Measurements from ENCODE around the gene SENP5. TPM values are rescaled to one million over a fixed set of nuclear protein-coding genes. Genes with fewer than 3 reads are reported as not detected.
"Not testable (repeated sequence)": the region's sequence is repeated elsewhere in the genome, so short reads cannot be mapped to it uniquely, and the experiment has no call there.

The SENP5 gene
- polyA plus RNA-seq, 3 donors: 6.7 to 10.4 (median 8.4) TPM

- intact Hi-C loops (cut with micrococcal nuclease): not testable (repeated sequence)
Measured at GRCh38 chr3:196848375-196848774, 19.3 kb upstream of the SENP5 start.

DNA sequence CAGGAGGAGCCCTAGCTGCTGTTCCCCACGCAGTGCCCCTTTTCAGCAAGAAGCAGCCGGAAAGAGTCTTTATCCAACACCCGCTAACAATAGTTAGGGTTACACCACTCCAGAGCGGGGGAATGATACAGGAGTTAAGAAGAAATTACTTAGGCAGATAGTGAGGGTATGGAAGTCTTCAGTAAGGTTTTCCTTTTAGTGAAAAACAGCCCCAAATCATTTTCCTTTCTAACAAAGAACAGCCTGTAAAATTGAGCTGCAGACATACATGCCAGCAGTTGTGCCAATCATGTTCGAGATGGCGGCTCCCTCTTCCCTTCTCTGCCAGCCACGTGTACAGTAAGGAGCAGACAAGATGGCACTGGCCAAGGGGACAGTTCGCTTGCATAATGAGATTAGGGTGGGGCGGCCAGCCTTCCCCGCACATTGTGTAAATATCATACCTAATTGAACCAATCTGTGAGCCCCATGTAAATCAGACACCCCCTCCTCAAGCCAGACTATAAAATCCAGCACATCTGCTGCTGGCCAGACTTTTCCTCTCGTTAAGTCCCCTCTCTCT, 18.5 kb upstream of the SENP5 start:
- Histone ChIP-seq H3K9me3 (replicated peaks in 1 of 2; ENCODE audit: control insufficient read depth in 1 of 2, insufficient read depth in 1 of 2, low read length in 2 of 2) (peaks cover 0 to 9% of the 10 kb centered on the region in 2 donors), H2AFZ (ENCODE audit: insufficient read depth, low read depth, low read length, poor library complexity, severe bottlenecking) (no peak overlapping the region), H3K27ac (ENCODE audit: low read depth in 1 of 2, low read length in 2 of 2) (no peak overlapping the region), H4K20me1 (ENCODE audit: insufficient read depth, low read length) (no peaks in the 10 kb centered on the region), H3K4me3 (replicated peaks in 1 of 3; ENCODE audit: low read depth in 2 of 3, low read length in 3 of 3) (no peak overlapping the region), H3K36me3 (replicated peaks in 1 of 2; ENCODE audit: control insufficient read depth in 1 of 2, insufficient read depth in 2 of 2, low read length in 2 of 2) (no peaks in the 10 kb centered on the region), H3K79me2 (ENCODE audit: insufficient read depth, low read length) (no peaks in the 10 kb centered on the region), H3K4me1 (ENCODE audit: control insufficient read depth in 1 of 2, insufficient read depth in 2 of 2, low read length in 2 of 2) (no peaks in the 10 kb centered on the region), H3K27me3 (ENCODE audit: control insufficient read depth in 2 of 2, insufficient read depth in 2 of 2, low read length in 2 of 2) (no peaks in the 10 kb centered on the region), H3K9ac (ENCODE audit: insufficient read depth, low read length, poor library complexity, severe bottlenecking) (no peak overlapping the region), H3K4me2 (replicated peaks; ENCODE audit: extremely low read depth, low read length, poor library complexity, severe bottlenecking) (no peak overlapping the region)
- WGBS (ENCODE audit: insufficient coverage): 100% methylated on average over 2 of the region's 11 CpGs
- Mint-ChIP-seq H3K9me3 (peaks cover 0 to 15% (median 14%) of the 10 kb centered on the region in 7 donors), H3K27ac (no peak overlapping the region), H3K36me3 (no peaks in the 10 kb centered on the region), H3K4me1 (peaks cover 4% of the 10 kb centered on the region), H3K4me3 (no peak overlapping the region), H3K27me3 (ENCODE audit: low read depth in 3 of 3) (peaks cover 2 to 3% (median 3%) of the 10 kb centered on the region in 3 donors)
- TF ChIP-seq CTCF (IDR thresholded peaks at IDR 0.05): no peak
- no peak for DNase-seq
- intact Hi-C loops (cut with micrococcal nuclease): no loop called here

More at GRCh38 chr3:196848375-196848774, 19.3 kb upstream of the SENP5 start:
- not testable (repeated sequence) for H3K9me3 ChIP-seq (replicated peaks in 1 of 2; ENCODE audit: control insufficient read depth in 1 of 2, insufficient read depth in 1 of 2, low read length in 2 of 2); H3K36me3 Mint-ChIP-seq; H3K27me3 ChIP-seq (ENCODE audit: control insufficient read depth in 2 of 2, insufficient read depth in 2 of 2, low read length in 2 of 2); H3K4me1 Mint-ChIP-seq; DNase-seq; H3K79me2 ChIP-seq (ENCODE audit: insufficient read depth, low read length); H4K20me1 ChIP-seq (ENCODE audit: insufficient read depth, low read length); H2AFZ ChIP-seq (ENCODE audit: insufficient read depth, low read depth, low read length, poor library complexity, severe bottlenecking); H3K27ac ChIP-seq (ENCODE audit: low read depth in 1 of 2, low read length in 2 of 2); H3K27me3 Mint-ChIP-seq (ENCODE audit: low read depth in 3 of 3); H3K36me3 ChIP-seq (replicated peaks in 1 of 2; ENCODE audit: control insufficient read depth in 1 of 2, insufficient read depth in 2 of 2, low read length in 2 of 2); H3K4me2 ChIP-seq (replicated peaks; ENCODE audit: extremely low read depth, low read length, poor library complexity, severe bottlenecking); H3K4me1 ChIP-seq (ENCODE audit: control insufficient read depth in 1 of 2, insufficient read depth in 2 of 2, low read length in 2 of 2); H3K4me3 Mint-ChIP-seq; H3K9ac ChIP-seq (ENCODE audit: insufficient read depth, low read length, poor library complexity, severe bottlenecking); H3K27ac Mint-ChIP-seq; H3K4me3 ChIP-seq (replicated peaks in 1 of 3; ENCODE audit: low read depth in 2 of 3, low read length in 3 of 3)
- WGBS (ENCODE audit: insufficient coverage): 100% methylated on average over 1 of the region's 4 CpGs
- peaks cover 0 to 15% (median 14%) of the 10 kb centered on the region in 7 donors for H3K9me3 Mint-ChIP-seq

DNA sequence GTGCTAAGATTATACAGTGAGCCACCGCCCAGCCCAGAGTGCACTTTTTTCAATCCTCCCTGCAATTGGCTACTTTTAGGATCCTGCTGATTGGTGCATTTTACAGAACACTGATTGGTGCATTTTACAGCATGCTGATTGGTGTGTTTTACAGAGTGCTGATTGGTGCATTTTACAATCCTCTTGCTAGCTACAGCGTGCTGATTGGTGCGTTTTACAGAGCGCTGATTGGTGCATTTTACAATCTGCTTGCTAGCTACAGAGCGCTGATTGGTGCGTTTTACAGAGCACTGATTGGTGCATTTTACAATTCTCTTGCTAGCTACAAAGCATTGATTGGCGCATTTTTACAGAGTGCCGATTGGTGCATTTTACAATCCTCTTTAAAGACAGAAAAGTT, 4.7 kb upstream of the SENP5 start:
- H3K4me1 Mint-ChIP-seq; H3K27ac ChIP-seq (ENCODE audit: low read depth in 1 of 2, low read length in 2 of 2); H3K9me3 ChIP-seq (replicated peaks in 1 of 2; ENCODE audit: control insufficient read depth in 1 of 2, insufficient read depth in 1 of 2, low read length in 2 of 2); H3K4me1 ChIP-seq (ENCODE audit: control insufficient read depth in 1 of 2, insufficient read depth in 2 of 2, low read length in 2 of 2); H3K9ac ChIP-seq (ENCODE audit: insufficient read depth, low read length, poor library complexity, severe bottlenecking); H3K36me3 ChIP-seq (replicated peaks in 1 of 2; ENCODE audit: control insufficient read depth in 1 of 2, insufficient read depth in 2 of 2, low read length in 2 of 2); H3K79me2 ChIP-seq (ENCODE audit: insufficient read depth, low read length); H3K4me2 ChIP-seq (replicated peaks; ENCODE audit: extremely low read depth, low read length, poor library complexity, severe bottlenecking); H3K27ac Mint-ChIP-seq; H4K20me1 ChIP-seq (ENCODE audit: insufficient read depth, low read length); H2AFZ ChIP-seq (ENCODE audit: insufficient read depth, low read depth, low read length, poor library complexity, severe bottlenecking); H3K4me3 ChIP-seq (replicated peaks in 1 of 3; ENCODE audit: low read depth in 2 of 3, low read length in 3 of 3); H3K27me3 ChIP-seq (ENCODE audit: control insufficient read depth in 2 of 2, insufficient read depth in 2 of 2, low read length in 2 of 2); H3K4me3 Mint-ChIP-seq; DNase-seq; intact Hi-C loops (cut with micrococcal nuclease); H3K36me3 Mint-ChIP-seq: not testable (repeated sequence)
- Mint-ChIP-seq H3K27me3 (ENCODE audit: low read depth in 3 of 3) (peaks cover 0 to 12% (median under 1%) of the 10 kb centered on the region in 3 donors), H3K9me3 (peaks cover 3 to 11% (median 6%) of the 10 kb centered on the region in 7 donors)
- WGBS (ENCODE audit: insufficient coverage): 92% methylated on average over 7 of the region's 8 CpGs

Measured in CD14-positive monocyte (primary cell).